Measurements from ENCODE around the gene EML6.
"Not testable (repeated sequence)": the region's sequence is repeated elsewhere in the genome, so short reads cannot be mapped to it uniquely, and the experiment has no call there.

EML6 gene

GRCh38 chr2:54845514-54845913 is 122.1 kb downstream of the EML6 start:
- DNase-seq (ENCODE audit: low read depth, low spot score): peak; percentile 3

- no peak for DNase-seq (ENCODE audit: low read depth, low spot score)
Observed at GRCh38 chr2:54850171-54851122, 127.0 kb downstream of the EML6 start.

- DNase-seq (ENCODE audit: low read depth, low spot score): no peak
Observed at GRCh38 chr2:54853616-54854310, 130.3 kb downstream of the EML6 start.

DNA sequence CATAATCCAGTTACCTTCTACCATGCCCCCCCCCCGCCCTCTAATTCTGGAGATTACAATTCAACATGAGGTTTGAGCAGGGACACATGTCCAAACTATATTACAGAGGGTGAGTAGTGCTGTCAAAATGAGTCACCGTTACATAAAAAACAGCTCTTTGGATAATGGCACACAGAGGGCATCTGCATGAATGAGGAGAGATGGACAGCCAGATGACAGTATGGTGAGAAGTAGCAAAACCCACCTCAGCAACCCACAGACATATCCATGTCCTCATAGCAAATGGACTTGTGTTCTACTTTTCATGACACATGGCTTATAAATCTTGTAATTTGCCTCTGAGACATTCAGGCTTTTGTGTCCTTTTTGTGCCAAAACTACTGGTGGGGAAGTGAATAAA is 132.0 kb downstream of the EML6 start:
- DNase-seq (ENCODE audit: low read depth, low spot score): no peak

GRCh38 chr2:54858021-54858681 is 134.7 kb downstream of the EML6 start:
- no peak for DNase-seq (ENCODE audit: low read depth, low spot score)

DNA sequence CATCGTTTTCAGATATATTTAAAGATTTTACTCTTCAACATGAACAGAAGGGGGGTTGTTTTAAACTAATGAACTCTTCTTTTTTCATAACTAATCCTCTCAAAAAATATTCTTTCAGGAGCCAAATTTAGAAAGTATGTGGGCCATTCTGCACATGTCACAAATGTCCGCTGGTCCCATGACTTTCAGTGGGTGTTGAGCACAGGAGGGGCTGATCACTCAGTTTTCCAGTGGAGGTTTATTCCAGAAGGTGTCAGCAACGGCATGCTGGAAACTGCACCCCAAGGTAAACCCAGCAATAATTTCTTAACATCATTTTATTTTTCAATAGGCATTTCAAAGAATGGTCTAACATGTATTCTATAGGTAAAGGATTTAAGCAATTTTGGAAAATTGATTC is 136.0 kb downstream of the EML6 start:
- no peak for DNase-seq (ENCODE audit: low read depth, low spot score)

DNA sequence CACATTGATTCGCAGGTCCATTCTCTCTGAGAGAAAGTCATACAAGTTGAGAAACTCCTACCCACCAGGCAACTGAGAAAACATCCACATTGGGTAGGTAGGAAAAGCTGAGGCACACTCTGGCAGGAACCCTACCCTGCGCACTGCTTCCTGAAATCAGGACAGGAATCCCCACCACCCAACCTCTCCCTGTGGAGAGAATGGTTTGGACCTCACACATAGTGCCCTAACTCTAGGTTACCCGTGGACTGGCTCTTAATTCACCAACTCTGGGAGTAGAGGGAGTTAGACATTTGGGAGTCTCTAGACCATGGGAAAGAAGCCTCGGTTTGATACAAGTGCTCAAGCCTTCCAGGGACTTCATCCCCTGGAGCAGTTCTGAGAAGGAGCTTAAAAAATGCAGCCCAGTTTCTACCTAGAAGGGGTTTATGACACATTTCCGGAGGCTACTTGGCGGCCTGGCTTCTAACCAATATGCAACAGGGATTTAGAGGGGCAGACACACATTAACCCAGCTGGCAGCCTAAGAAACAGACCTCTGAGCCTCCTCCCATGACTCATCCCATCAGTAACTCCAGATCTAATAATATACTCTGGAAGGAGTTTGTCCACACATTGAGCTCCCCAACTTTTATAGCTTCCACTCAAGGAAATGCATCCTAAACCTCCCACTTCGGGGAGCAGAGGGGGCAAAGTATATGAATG is 136.7 kb downstream of the EML6 start:
- peak; percentile 31 for DNase-seq (ENCODE audit: low read depth, low spot score)

- no peak for DNase-seq (ENCODE audit: low read depth, low spot score)
Observed at GRCh38 chr2:54862229-54862628, 138.8 kb downstream of the EML6 start.

GRCh38 chr2:54862742-54863141 is 139.3 kb downstream of the EML6 start:
- no peak for DNase-seq (ENCODE audit: low read depth, low spot score)

DNA sequence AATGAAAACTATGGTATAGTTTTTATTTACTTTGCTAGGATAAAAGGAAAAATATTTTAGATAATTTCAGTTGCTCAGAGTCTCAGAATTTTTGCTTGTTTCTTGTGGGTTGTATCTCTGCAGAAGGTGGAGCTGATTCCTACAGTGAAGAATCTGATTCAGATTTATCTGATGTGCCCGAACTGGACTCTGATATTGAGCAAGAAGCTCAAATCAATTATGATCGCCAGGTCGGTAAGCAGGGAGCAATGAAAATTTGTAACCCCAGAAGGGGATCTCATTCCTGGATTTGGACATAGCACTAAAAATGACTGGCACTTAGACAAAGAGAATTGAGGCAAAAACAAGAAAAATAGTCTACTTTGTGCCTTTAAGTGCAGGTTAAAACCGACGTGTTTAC is 140.2 kb downstream of the EML6 start:
- DNase-seq (ENCODE audit: low read depth, low spot score): no peak

- DNase-seq (ENCODE audit: low read depth, low spot score): no peak
Observed at GRCh38 chr2:54864096-54864495, 140.6 kb downstream of the EML6 start.

DNA sequence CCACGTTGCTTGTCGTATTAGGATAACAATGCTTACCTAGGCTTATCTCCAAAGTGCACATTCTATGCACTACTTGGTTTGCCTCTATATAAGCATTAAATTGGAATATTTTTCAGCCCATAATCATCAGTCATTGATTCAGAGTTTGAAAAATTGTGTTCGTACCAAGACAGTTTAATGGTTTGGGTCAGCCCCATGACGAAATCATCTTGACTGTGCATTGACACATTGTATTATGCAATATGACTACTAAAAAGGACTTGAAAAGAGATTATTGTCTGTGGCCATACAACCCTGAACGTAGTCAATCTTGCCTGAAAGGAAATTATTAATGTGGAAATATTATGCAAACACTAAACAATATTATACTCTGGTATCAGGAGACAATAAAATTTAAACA is 141.3 kb downstream of the EML6 start:
- DNase-seq (ENCODE audit: low read depth, low spot score): no peak

DNA sequence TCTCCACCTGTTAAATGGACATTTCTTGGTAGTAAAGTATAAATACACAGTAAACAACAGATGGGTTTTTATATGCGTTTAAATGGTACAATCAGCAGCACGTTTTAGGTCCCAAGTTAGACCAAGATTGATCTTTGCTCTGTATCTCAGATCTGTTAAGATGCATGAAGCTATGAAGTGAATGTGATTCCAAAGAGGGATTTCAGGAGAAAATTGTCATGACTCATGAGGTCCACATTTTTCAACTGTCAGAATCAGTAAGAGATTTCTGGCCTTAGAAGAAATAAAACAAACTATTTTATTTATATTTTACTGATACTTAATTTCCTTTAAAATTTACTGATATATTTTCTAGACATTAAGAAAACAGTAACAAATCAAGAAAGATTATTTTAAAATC is 142.7 kb downstream of the EML6 start:
- no peak for DNase-seq (ENCODE audit: low read depth, low spot score)

GRCh38 chr2:54866868-54867267 is 143.4 kb downstream of the EML6 start:
- no peak for DNase-seq (ENCODE audit: low read depth, low spot score)

GRCh38 chr2:54867457-54867856 is 144.0 kb downstream of the EML6 start:
- no peak for DNase-seq (ENCODE audit: low read depth, low spot score)

- DNase-seq (ENCODE audit: low read depth, low spot score): peak; percentile 63
Observed at GRCh38 chr2:54871457-54872107, 148.1 kb downstream of the EML6 start.

GRCh38 chr2:54872780-54873179 is 149.3 kb downstream of the EML6 start:
- DNase-seq (ENCODE audit: low read depth, low spot score): no peak

DNA sequence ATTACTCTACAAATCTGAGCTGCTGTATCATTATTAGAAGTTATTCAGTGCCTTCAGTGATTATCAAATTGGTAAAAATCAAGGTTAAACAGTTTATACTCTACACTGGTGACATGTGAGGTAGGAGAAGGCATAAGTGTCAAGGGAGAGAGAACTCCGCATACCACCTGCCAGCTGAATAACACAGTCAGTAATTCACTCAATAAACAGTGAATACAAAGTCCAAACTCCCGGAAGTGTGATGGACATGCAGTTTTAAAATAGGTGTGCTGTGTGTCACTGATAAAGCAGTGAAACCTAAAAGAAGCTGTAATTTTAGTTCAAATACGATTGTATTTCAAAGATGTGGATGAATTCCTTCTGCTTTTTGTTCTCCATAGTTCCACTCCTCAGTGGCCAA is 149.8 kb downstream of the EML6 start:
- not testable (repeated sequence) for DNase-seq (ENCODE audit: low read depth, low spot score)

DNA sequence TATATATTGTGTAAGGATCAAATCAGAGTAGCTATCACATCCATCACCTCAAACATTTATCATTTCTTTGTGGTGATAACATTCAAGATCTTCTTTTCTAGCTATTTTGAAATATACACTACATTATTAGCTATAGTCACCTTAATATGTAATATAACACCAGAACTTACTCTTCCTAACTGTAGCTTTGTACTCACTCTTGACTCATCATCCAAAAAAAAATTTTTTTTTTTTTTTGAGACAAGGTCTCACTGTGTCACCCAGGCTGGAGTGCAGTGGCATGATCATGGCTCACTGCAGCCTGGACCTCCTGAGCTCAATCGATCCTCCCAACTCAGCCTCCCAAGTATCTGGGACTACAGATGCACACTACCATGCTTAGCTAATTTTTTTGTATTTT is 153.3 kb downstream of the EML6 start:
- no peak for DNase-seq (ENCODE audit: low read depth, low spot score)

GRCh38 chr2:54878182-54878581 is 154.7 kb downstream of the EML6 start:
- no peak for DNase-seq (ENCODE audit: low read depth, low spot score)

DNA sequence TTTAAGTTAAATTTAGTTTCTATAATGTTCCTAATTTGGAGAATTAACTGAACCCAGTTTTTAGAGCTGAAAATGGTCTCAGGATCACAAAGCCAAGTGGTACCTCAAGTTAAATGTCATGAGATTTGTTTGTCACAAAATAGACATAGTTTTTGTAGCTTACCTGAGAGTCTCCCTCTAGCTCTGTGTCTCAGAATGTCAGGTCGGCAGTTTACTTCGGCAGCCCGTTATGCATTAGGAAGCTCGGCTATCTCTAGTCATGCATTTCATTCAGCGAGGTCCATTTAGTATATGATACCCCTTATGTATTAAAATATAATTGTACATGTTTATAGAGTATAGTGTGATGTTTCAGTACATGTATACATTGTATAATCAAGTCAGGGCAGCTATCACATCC is 155.6 kb downstream of the EML6 start:
- no peak for DNase-seq (ENCODE audit: low read depth, low spot score)

All from smooth muscle cell of the brain vasculature (primary cell).